ENCODE measurements around the gene DMGDH.
A peak's percentile ranks its signal among the peaks of the same experiment; 100 is the strongest.

Gene DMGDH

GRCh38 chr5:79081779-79082178 is 12.3 kb upstream of the DMGDH start:
- TF ChIP-seq CTCF (IDR thresholded peaks at IDR 0.05; ENCODE audit: low read depth, low read length): no peak
- DNase-seq (ENCODE audit: extremely low read depth, low read depth): no peak

- TF ChIP-seq CTCF (IDR thresholded peaks at IDR 0.05; ENCODE audit: low read depth, low read length): no peak
- DNase-seq (ENCODE audit: extremely low read depth, low read depth): no peak
Measured at GRCh38 chr5:79080804-79081203, 11.3 kb upstream of the DMGDH start.

GRCh38 chr5:79077680-79078365 is 8.3 kb upstream of the DMGDH start:
- TF ChIP-seq CTCF (IDR thresholded peaks at IDR 0.05; ENCODE audit: low read depth, low read length): no peak
- no peak for DNase-seq (ENCODE audit: extremely low read depth, low read depth)

GRCh38 chr5:79076819-79077218 is 7.3 kb upstream of the DMGDH start:
- DNase-seq (ENCODE audit: extremely low read depth, low read depth): no peak
- TF ChIP-seq CTCF (IDR thresholded peaks at IDR 0.05; ENCODE audit: low read depth, low read length): no peak

GRCh38 chr5:79075646-79076426 is 6.4 kb upstream of the DMGDH start:
- TF ChIP-seq CTCF (IDR thresholded peaks at IDR 0.05; ENCODE audit: low read depth, low read length): no peak
- no peak for DNase-seq (ENCODE audit: extremely low read depth, low read depth)

GRCh38 chr5:79074641-79075040 is 5.2 kb upstream of the DMGDH start:
- DNase-seq (ENCODE audit: extremely low read depth, low read depth): no peak
- TF ChIP-seq CTCF (IDR thresholded peaks at IDR 0.05; ENCODE audit: low read depth, low read length): no peak

- TF ChIP-seq CTCF (IDR thresholded peaks at IDR 0.05; ENCODE audit: low read depth, low read length): no peak
- peak; percentile 15 for DNase-seq (ENCODE audit: extremely low read depth, low read depth)
Measured at GRCh38 chr5:79070350-79070667, 835 bp upstream of the DMGDH start.

All from AG09319 (cell line).